NCI-H1048 (cell line): ENCODE results near the gene NCAM2.
"Not testable (repeated sequence)": the region's sequence is repeated elsewhere in the genome, so short reads cannot be mapped to it uniquely, and the experiment has no call there.

Experiments
- DNase-seq: peaks from one replicate; lab custom pipeline; 2025; lab: John Stamatoyannopoulos, UW

Gene NCAM2

DNA sequence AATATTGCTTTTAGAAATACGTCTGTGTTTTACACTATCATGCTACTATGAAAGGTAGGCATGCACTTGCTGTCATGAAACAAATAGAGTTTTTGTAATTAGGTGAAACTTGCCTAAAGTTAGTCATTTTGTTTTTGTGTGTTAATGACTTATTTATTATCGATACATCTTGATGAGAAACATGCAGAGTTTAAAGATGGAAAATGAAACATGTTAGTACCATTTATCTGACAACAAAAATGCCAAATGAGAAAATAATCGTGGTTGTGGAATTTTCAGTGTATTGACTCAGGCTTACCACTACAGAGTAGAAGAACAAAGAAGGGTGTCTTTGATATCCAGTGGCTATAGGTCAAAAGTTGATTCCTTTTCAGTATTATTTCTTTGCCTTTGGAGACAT lies 105.5 kb downstream of the NCAM2 start:
- no peak for DNase-seq

- no peak for DNase-seq
These were observed 111.5 kb downstream of the NCAM2 start for GRCh38 chr21:21109736-21110135.

GRCh38 chr21:21111309-21111920 lies 113.2 kb downstream of the NCAM2 start:
- DNase-seq = no peak

- no peak for DNase-seq
These were observed 116.3 kb downstream of the NCAM2 start for GRCh38 chr21:21114461-21114860.

GRCh38 chr21:21119091-21119490 lies 120.9 kb downstream of the NCAM2 start:
- DNase-seq = no peak

- no peak for DNase-seq
These were observed 124.5 kb downstream of the NCAM2 start for GRCh38 chr21:21122680-21123079.

DNA sequence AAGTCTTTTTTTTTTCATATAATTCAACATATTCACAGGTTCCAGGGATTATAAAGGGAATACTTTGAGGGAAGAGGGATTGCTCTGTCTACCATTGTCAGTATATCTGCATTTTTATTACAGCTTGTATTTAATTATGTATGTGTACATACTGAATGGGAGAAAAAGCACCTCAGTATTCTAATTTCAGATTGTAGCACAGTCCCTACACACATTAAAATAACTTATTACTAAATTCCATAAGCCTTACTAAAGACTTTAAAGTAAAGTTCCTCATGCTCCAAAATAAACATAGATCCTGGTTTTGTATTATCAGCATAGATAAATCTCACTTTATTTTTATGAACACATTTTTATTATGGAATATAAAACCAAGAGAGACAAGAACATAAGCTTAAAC lies 134.2 kb downstream of the NCAM2 start:
- DNase-seq = no peak

GRCh38 chr21:21137986-21138385 lies 139.8 kb downstream of the NCAM2 start:
- no peak for DNase-seq

- DNase-seq = no peak
These were observed 148.6 kb downstream of the NCAM2 start for GRCh38 chr21:21146587-21147373.

- DNase-seq = no peak
These were observed 149.2 kb downstream of the NCAM2 start for GRCh38 chr21:21147374-21147745.

DNA sequence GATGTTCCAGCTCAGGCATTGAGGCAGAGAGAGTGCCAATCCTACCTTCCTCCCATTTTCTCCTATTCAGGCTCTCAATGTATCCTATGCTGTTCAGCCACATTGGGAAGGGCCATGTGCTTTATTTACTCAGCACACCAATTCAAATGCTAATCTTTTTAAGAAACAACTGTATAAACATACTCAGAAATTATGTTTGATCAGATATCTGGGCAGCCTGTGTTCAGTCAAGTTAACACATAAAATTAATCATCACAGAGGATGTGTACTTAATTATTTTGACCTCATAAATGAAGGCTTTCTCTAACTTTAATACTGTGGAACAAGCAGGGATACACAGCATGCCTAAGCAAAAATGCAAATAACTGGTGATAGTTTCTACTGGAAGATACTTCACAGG lies 149.8 kb downstream of the NCAM2 start:
- DNase-seq = no peak

GRCh38 chr21:21148514-21148913 lies 150.3 kb downstream of the NCAM2 start:
- DNase-seq = no peak

DNA sequence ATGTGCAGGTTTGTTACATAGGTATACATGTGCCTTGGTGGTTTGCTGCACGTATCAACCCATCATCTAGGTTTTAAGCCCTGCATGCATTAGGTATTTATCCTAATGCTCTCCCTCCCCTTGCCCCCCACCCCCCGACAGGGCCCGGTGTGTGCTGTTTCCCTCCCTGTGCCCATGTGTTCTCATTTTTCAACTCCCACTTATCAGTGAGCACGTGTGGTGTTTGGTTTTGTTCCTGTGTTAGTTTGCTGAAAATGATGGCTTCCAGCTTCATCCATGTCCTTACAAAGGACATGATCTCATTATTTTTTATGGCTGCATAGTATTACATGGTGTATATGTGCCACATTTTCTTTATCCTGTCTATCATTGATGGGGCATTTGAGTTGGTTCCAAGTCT lies 151.2 kb downstream of the NCAM2 start:
- not testable (repeated sequence) for DNase-seq

- DNase-seq = no peak
These were observed 153.0 kb downstream of the NCAM2 start for GRCh38 chr21:21151231-21151630.

- no peak for DNase-seq
These were observed 158.2 kb downstream of the NCAM2 start for GRCh38 chr21:21156397-21156796.

DNA sequence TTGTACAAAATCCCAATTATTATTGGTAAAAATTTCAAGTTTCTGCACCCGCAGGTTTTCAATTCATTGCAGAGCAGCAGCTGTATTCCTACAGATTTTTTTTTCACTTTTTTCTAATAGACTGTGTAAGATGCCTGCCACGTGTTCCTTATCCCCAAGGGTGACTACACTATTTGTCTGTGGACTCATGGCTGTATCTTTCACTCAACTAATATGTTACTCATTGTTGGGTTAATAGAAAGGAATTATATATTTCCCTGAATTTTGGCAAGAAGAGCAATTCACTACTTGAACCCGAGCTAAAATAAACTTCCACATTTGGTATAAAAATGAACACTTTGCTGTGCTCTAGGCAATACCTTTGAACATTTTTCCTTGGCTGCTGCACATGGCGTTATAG lies 158.7 kb downstream of the NCAM2 start:
- DNase-seq = no peak

GRCh38 chr21:21158376-21158918 lies 160.2 kb downstream of the NCAM2 start:
- no peak for DNase-seq

- no peak for DNase-seq
These were observed 161.2 kb downstream of the NCAM2 start for GRCh38 chr21:21159253-21159899.

GRCh38 chr21:21162786-21163185 lies 164.6 kb downstream of the NCAM2 start:
- DNase-seq = no peak

GRCh38 chr21:21163904-21164303 lies 165.7 kb downstream of the NCAM2 start:
- peak; percentile 56 for DNase-seq

GRCh38 chr21:21165063-21165645 lies 166.9 kb downstream of the NCAM2 start:
- no peak for DNase-seq

DNA sequence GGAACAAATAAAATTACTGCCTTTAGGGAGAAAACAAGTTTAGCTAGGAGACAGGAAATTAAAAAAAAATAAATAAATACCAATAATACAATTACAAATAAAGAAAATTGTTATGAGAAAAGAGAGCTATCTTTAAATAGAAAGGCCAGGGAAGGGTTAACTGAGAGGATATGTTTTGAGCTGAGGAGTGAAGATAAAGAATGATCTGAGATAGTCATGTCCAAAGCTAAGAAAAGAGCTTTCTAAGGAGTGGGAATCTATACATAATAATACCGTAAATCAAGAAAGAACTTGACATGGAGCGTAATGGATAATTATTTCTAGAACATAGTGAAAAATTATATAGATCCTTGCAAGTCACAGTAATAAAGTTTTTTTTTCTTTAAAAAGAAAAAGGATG lies 176.5 kb downstream of the NCAM2 start:
- DNase-seq = no peak
